Measurements from ENCODE around the gene FAM193A. TPM values are rescaled to one million over a fixed set of nuclear protein-coding genes. Genes with fewer than 3 reads are reported as not detected.

Gene FAM193A
- total RNA-seq, 1 experiment from 2014 or later = 13.6 TPM

- Histone ChIP-seq H3K4me3 (ENCODE audit: low read length) (no peak overlapping the region), H3K27ac (ENCODE audit: low read length) (no peak overlapping the region), H3K4me1 (ENCODE audit: insufficient read depth, low read length) (no peaks in the 10 kb centered on the region), H3K4me2 (ENCODE audit: low read length) (no peak overlapping the region), H3K9me3 (ENCODE audit: low read length) (no peaks in the 10 kb centered on the region), H3K27me3 (ENCODE audit: low read length) (no peaks in the 10 kb centered on the region), H3K9ac (ENCODE audit: low read length) (no peak overlapping the region), H3F3A (ENCODE audit: low read length, unreplicated experiment) (no peaks in the 10 kb centered on the region), H3K9me2 (replicated peaks; ENCODE audit: low read length) (no peaks in the 10 kb centered on the region), H3K36me3 (ENCODE audit: low read depth, low read length) (no peaks in the 10 kb centered on the region), H2AFZ (ENCODE audit: low read length) (no peak overlapping the region), H4K20me1 (ENCODE audit: low read length) (no peaks in the 10 kb centered on the region), H3K79me2 (ENCODE audit: low read length) (peaks cover 83% of the 10 kb centered on the region)
- no peak for TF ChIP-seq EZH2phosphoT487 (IDR thresholded peaks at IDR 0.05; ENCODE audit: borderline replicate concordance, low read length)
- TF ChIP-seq EZH2 (IDR thresholded peaks at IDR 0.05; ENCODE audit: low read length, unreplicated experiment) = no peak
- no peak for TF ChIP-seq CTCF (conservative IDR thresholded peaks at IDR 0.05; ENCODE audit: low read depth, low read length)
- CTCF ChIA-PET = no interaction called here
- POLR2A ChIA-PET (ENCODE audit: unreplicated experiment) = no interaction called here
- intact Hi-C loops (cut with micrococcal nuclease) = no loop called here
- BruUV-seq (replicated peaks) = no TSS peak
- DNase-seq (no peak), ATAC-seq (no peak)
Observed at GRCh38 chr4:2607822-2608221, 71.4 kb downstream of the FAM193A start.

GRCh38 chr4:2608291-2608690 lies 71.8 kb downstream of the FAM193A start:
- Histone ChIP-seq H3K4me3 (ENCODE audit: low read length) (no peak overlapping the region), H3K9ac (ENCODE audit: low read length) (no peak overlapping the region), H3K79me2 (ENCODE audit: low read length) (peaks cover 88% of the 10 kb centered on the region), H3K4me1 (ENCODE audit: insufficient read depth, low read length) (no peaks in the 10 kb centered on the region), H3K36me3 (ENCODE audit: low read depth, low read length) (no peaks in the 10 kb centered on the region), H3K27ac (ENCODE audit: low read length) (no peak overlapping the region), H4K20me1 (ENCODE audit: low read length) (no peaks in the 10 kb centered on the region), H3K4me2 (ENCODE audit: low read length) (no peak overlapping the region), H3K9me3 (ENCODE audit: low read length) (no peaks in the 10 kb centered on the region), H2AFZ (ENCODE audit: low read length) (no peak overlapping the region), H3K27me3 (ENCODE audit: low read length) (no peaks in the 10 kb centered on the region), H3F3A (ENCODE audit: low read length, unreplicated experiment) (no peaks in the 10 kb centered on the region), H3K9me2 (replicated peaks; ENCODE audit: low read length) (no peaks in the 10 kb centered on the region)
- no peak for TF ChIP-seq EZH2 (IDR thresholded peaks at IDR 0.05; ENCODE audit: low read length, unreplicated experiment)
- no peak for TF ChIP-seq CTCF (conservative IDR thresholded peaks at IDR 0.05; ENCODE audit: low read depth, low read length)
- no peak for TF ChIP-seq EZH2phosphoT487 (IDR thresholded peaks at IDR 0.05; ENCODE audit: borderline replicate concordance, low read length)
- intact Hi-C loops (cut with micrococcal nuclease) = no loop called here
- ATAC-seq = no peak
- no peak for DNase-seq
- ChIA-PET POLR2A (ENCODE audit: unreplicated experiment) (no interaction called here), CTCF (interaction anchor here (0.6 kb wide), 1 partner anchor 364 kb away, joined by 4 read pairs; no protein-coding TSS in a partner anchor)
- BruUV-seq (replicated peaks) = no TSS peak

- Histone ChIP-seq H3K4me2 (ENCODE audit: low read length) (no peak overlapping the region), H3K79me2 (ENCODE audit: low read length) (peaks cover 82% of the 10 kb centered on the region), H3K9me2 (replicated peaks; ENCODE audit: low read length) (no peaks in the 10 kb centered on the region), H3K4me3 (ENCODE audit: low read length) (no peak overlapping the region), H3K27ac (ENCODE audit: low read length) (no peak overlapping the region), H3K36me3 (ENCODE audit: low read depth, low read length) (no peaks in the 10 kb centered on the region), H3F3A (ENCODE audit: low read length, unreplicated experiment) (no peaks in the 10 kb centered on the region), H2AFZ (ENCODE audit: low read length) (no peak overlapping the region), H3K9ac (ENCODE audit: low read length) (no peak overlapping the region), H3K9me3 (ENCODE audit: low read length) (no peaks in the 10 kb centered on the region), H4K20me1 (ENCODE audit: low read length) (no peaks in the 10 kb centered on the region; the same call in 1 of the 2 replicates), H3K4me1 (ENCODE audit: insufficient read depth, low read length) (no peaks in the 10 kb centered on the region), H3K27me3 (ENCODE audit: low read length) (no peaks in the 10 kb centered on the region)
- no peak for TF ChIP-seq CTCF (conservative IDR thresholded peaks at IDR 0.05; ENCODE audit: low read depth, low read length)
- no peak for TF ChIP-seq EZH2phosphoT487 (IDR thresholded peaks at IDR 0.05; ENCODE audit: borderline replicate concordance, low read length)
- no peak for TF ChIP-seq EZH2 (IDR thresholded peaks at IDR 0.05; ENCODE audit: low read length, unreplicated experiment)
- intact Hi-C loops (cut with micrococcal nuclease) = no loop called here
- DNase-seq = no peak
- BruUV-seq (replicated peaks) = no TSS peak
- ChIA-PET POLR2A (ENCODE audit: unreplicated experiment) (no interaction called here), CTCF (no interaction called here)
- ATAC-seq = no peak
Observed at GRCh38 chr4:2615821-2616220, 79.4 kb downstream of the FAM193A start.
